ENCODE measurements around the gene AMIGO2.

GRCh38 chr12:47122602-47123001, 42.8 kb upstream of the AMIGO2 start:
- no peak for TF ChIP-seq EP300 (IDR thresholded peaks at IDR 0.05)
- no peak for TF ChIP-seq CTCF (IDR thresholded peaks at IDR 0.05)
- no peak for TF ChIP-seq POLR2A (IDR thresholded peaks at IDR 0.05; ENCODE audit: low read depth)

Measured in esophagus muscularis mucosa (tissue), 4 donors.